SK-N-SH (cell line): ENCODE results near the gene WASL. TPM values are rescaled to one million over a fixed set of nuclear protein-coding genes. Genes with fewer than 3 reads are reported as not detected.

Experiments used
- CTCF ChIA-PET: fragments of 300-600, 350-600 bp; formaldehyde crosslinking; extraction: SDS; loops from one replicate; lab custom pipeline; 2021; lab: Yijun Ruan, JAX
- POLR2A ChIA-PET: fragments of 350-600 bp; sonication (Branson Sonifier 250); formaldehyde crosslinking; extraction: SDS; loops from one replicate; lab custom pipeline; 2020; ENCODE audit warnings: antibody characterized with exemption, inconsistent platforms; lab: Yijun Ruan, JAX
- DNase-seq: peaks from one replicate; pipeline ENCODE4 v3.0.0; 2012
- H2AFZ ChIP-seq: fragments of 200-600 bp; sonication (generic); 2 replicates; pipeline ENCODE4 v1.8.1; 2016; ENCODE audit warnings: antibody characterized with exemption, mild to moderate bottlenecking, low read depth
- H3F3A ChIP-seq: fragments of 200-600 bp; sonication (generic); replicated peaks from 2 replicates; pipeline ENCODE3; 2016; ENCODE audit warnings: antibody characterized with exemption, mild to moderate bottlenecking; ENCODE audit not compliant: insufficient read depth
- H3K27ac ChIP-seq, 2 experiments: fragments of 200-500 bp in 1 of 2; fragments of 200-600 bp in 1 of 2; sonication (Bioruptor generic) in 1 of 2; sonication (generic), shearing (Covaris generic) in 1 of 2; 2 replicates each; pipeline versions ENCODE4 v1.5.1 to v1.6.1; 2014 to 2016; ENCODE audit warnings: low read depth in 2 of 2, inconsistent platforms in 1 of 2, low read length in 1 of 2, mild to moderate bottlenecking in 1 of 2, mixed read lengths in 1 of 2
- H3K27me3 ChIP-seq: fragments of 200-600 bp; sonication (generic), shearing (Covaris generic); 2 replicates; pipeline ENCODE4 v1.6.1; 2016; ENCODE audit warnings: mixed run types; ENCODE audit not compliant: insufficient read depth
- H3K36me3 ChIP-seq, 2 experiments: fragments of 200-500 bp in 1 of 2; fragments of 200-600 bp in 1 of 2; sonication (Bioruptor generic) in 1 of 2; sonication (generic) in 1 of 2; replicated peaks in 1 of 2; 2 replicates each; pipeline versions ENCODE3 to v1.5.1; 2014 to 2016; ENCODE audit warnings: low read length in 1 of 2, mild to moderate bottlenecking in 1 of 2; ENCODE audit not compliant: insufficient read depth in 2 of 2, control insufficient read depth in 1 of 2
- H3K4me1 ChIP-seq, 2 experiments: fragments of 200-500 bp in 1 of 2; fragments of 200-600 bp in 1 of 2; sonication (Bioruptor generic) in 1 of 2; sonication (generic), shearing (Covaris generic) in 1 of 2; 2 replicates each; pipeline versions ENCODE4 v1.5.1 to v1.6.1; 2014 to 2016; ENCODE audit warnings: low read depth in 1 of 2, low read length in 1 of 2, mixed run types in 1 of 2; ENCODE audit not compliant: insufficient read depth in 2 of 2, control insufficient read depth in 1 of 2
- H3K4me2 ChIP-seq: fragments of 200-600 bp; sonication (generic), shearing (Covaris generic); 2 replicates; pipeline ENCODE4 v1.6.1; 2017; ENCODE audit warnings: mixed run types
- H3K4me3 ChIP-seq, 2 experiments: fragments of 200-500 bp in 1 of 2; fragments of 200-600 bp in 1 of 2; sonication (Bioruptor generic) in 1 of 2; sonication (generic), shearing (Covaris generic) in 1 of 2; 2 replicates each; pipeline versions ENCODE4 v1.5.1 to v1.8.1; 2014 to 2016; ENCODE audit warnings: low read depth in 2 of 2, inconsistent platforms in 1 of 2, low read length in 1 of 2, mild to moderate bottlenecking in 1 of 2, mixed read lengths in 1 of 2, moderate library complexity in 1 of 2
- H3K79me2 ChIP-seq: fragments of 200-600 bp; sonication (generic); 2 replicates; pipeline ENCODE4 v1.8.1; 2017; ENCODE audit warnings: mild to moderate bottlenecking; ENCODE audit not compliant: insufficient read depth
- H3K9ac ChIP-seq: fragments of 200-600 bp; sonication (generic); 2 replicates; pipeline ENCODE4 v1.6.1; 2017; ENCODE audit warnings: mixed run types
- H3K9me2 ChIP-seq: fragments of 200-600 bp; sonication (generic); 2 replicates; pipeline ENCODE4 v1.6.1; 2017; ENCODE audit warnings: mixed run types
- H3K9me3 ChIP-seq: fragments of 200-600 bp; sonication (generic); 2 replicates; pipeline ENCODE4 v1.6.1; 2017; ENCODE audit warnings: mixed run types, mild to moderate bottlenecking, moderate library complexity
- H4K20me1 ChIP-seq: fragments of 200-600 bp; sonication (generic); 2 replicates; pipeline ENCODE4 v1.6.1; 2017; ENCODE audit warnings: mild to moderate bottlenecking, mixed run types; ENCODE audit not compliant: insufficient read depth
- ELF1 ChIP-seq: IDR thresholded peaks from 2 replicates; pipeline ENCODE4 v1.4.0; 2012
- FOXM1 ChIP-seq: IDR thresholded peaks from 2 replicates; pipeline ENCODE4 v1.4.0; 2012; ENCODE audit warnings: low read depth, mild to moderate bottlenecking
- GATA2 ChIP-seq: sonication (generic); formaldehyde crosslinking; IDR thresholded peaks from 2 replicates; pipeline ENCODE4 v1.5.0; 2020; ENCODE audit warnings: mild to moderate bottlenecking, missing genetic modification reagents
- IRF3 ChIP-seq: fragments of 150-350 bp; IDR thresholded peaks from 2 replicates; pipeline ENCODE4 v1.6.1; 2016; ENCODE audit warnings: mild to moderate bottlenecking, low read depth, low read length
- MAX ChIP-seq: IDR thresholded peaks from 2 replicates; pipeline ENCODE4 v1.4.0; 2012; ENCODE audit warnings: low read depth
- MXI1 ChIP-seq: IDR thresholded peaks from 2 replicates; pipeline ENCODE4 v1.6.1; 2012; ENCODE audit warnings: mild to moderate bottlenecking, low read depth, low read length, improper control_type of control experiment
- NFIC ChIP-seq: IDR thresholded peaks from 2 replicates; pipeline ENCODE4 v1.4.0; 2012; ENCODE audit warnings: borderline replicate concordance
- NRF1 ChIP-seq: IDR thresholded peaks from 2 replicates; pipeline ENCODE4 v1.6.1; 2012; ENCODE audit warnings: low read depth, mild to moderate bottlenecking, low read length
- POLR2AphosphoS5 ChIP-seq: IDR thresholded peaks from 2 replicates; pipeline ENCODE4 v1.6.1; 2012; ENCODE audit warnings: low read depth, low read length
- REST ChIP-seq: IDR thresholded peaks from 2 replicates; pipeline ENCODE4 v1.6.1; 2012; ENCODE audit warnings: mild to moderate bottlenecking, low read depth, low read length, moderate library complexity
- SIN3A ChIP-seq: IDR thresholded peaks from 2 replicates; pipeline ENCODE4 v1.6.1; 2012; ENCODE audit warnings: low read depth, mild to moderate bottlenecking, low read length, moderate library complexity, borderline replicate concordance
- SMC3 ChIP-seq: IDR thresholded peaks from 2 replicates; pipeline ENCODE4 v1.6.1; 2012; ENCODE audit warnings: low read depth, low read length, improper control_type of control experiment
- TAF1 ChIP-seq: IDR thresholded peaks from 2 replicates; pipeline ENCODE4 v1.6.1; 2012; ENCODE audit warnings: low read depth, mild to moderate bottlenecking, low read length, moderate library complexity, borderline replicate concordance
- TEAD4 ChIP-seq: IDR thresholded peaks from 2 replicates; pipeline ENCODE4 v1.4.0; 2012; ENCODE audit warnings: mild to moderate bottlenecking, borderline replicate concordance; ENCODE audit not compliant: insufficient read depth
- USF1 ChIP-seq: IDR thresholded peaks from 2 replicates; pipeline ENCODE4 v1.4.0; 2012; ENCODE audit warnings: low read depth, borderline replicate concordance
- WGBS: methylation state at CpG from one replicate; pipeline ENCODE4 v1.1.6; 2017; ENCODE audit warnings: low lambda C conversion rate; 5-methylcytosine and 5-hydroxymethylcytosine counted together
- polyA plus RNA-seq, 3 experiments: library from polyadenylated mRNA; depleted of rRNA; stranded (reverse); fragments of >200 nt; gene quantifications; 2 replicates each; pipeline ENCODE4 v1.2.3, GENCODE V29; 2012

WASL gene
- polyA plus RNA-seq, 1 of the 3 experiments (the other 2 are of a cell fraction), result 9.9 TPM

- no peak for TF ChIP-seq REST
- TF ChIP-seq GATA2 (CRISPR knock-in tag), result no peak
- TF ChIP-seq MXI1, result no peak
- TF ChIP-seq POLR2AphosphoS5, result no peak
- TF ChIP-seq TAF1, result no peak
- no peak for TF ChIP-seq MAX
- no peak for TF ChIP-seq SIN3A
- no peak for TF ChIP-seq NRF1
- no peak for TF ChIP-seq ELF1
These were observed 101.6 kb downstream of the WASL start (continued) for GRCh38 chr7:123647106-123647730.

GRCh38 chr7:123645516-123645915 is 103.3 kb downstream of the WASL start:
- no peaks in the 10 kb centered on the region for H3K9me3 ChIP-seq
- H3K9me2 ChIP-seq, result no peaks in the 10 kb centered on the region
- WGBS, result 93% methylated on average over 3 of the region's 3 CpGs
- H3K4me3 ChIP-seq, result no peak overlapping the region
- POLR2A ChIA-PET, result no interaction called here
- no peak for TF ChIP-seq IRF3
- no peak for TF ChIP-seq FOXM1
- TF ChIP-seq ELF1, result no peak
- TF ChIP-seq MAX, result no peak
- no peak for TF ChIP-seq MXI1
- TF ChIP-seq TEAD4, result no peak
- no peak for TF ChIP-seq USF1
- TF ChIP-seq SMC3, result no peak
- TF ChIP-seq NFIC, result no peak
- TF ChIP-seq, all 33 proteins: peak for 0
- Histone ChIP-seq H3K36me3 (no peaks in the 10 kb centered on the region), H3K27me3 (no peaks in the 10 kb centered on the region), H3K9ac (no peak overlapping the region), H2AFZ (no peak overlapping the region), H4K20me1 (no peaks in the 10 kb centered on the region), H3F3A (no peaks in the 10 kb centered on the region), H3K27ac (peak overlapping the region in 1 of 2 experiments; percentile 23; a peak in 1 of 4 replicates), H3K4me2 (no peak overlapping the region), H3K79me2 (no peaks in the 10 kb centered on the region), H3K4me1 (peaks cover 14 to 23% of the 10 kb centered on the region in 2 experiments; a peak in 3 of 4 replicates)
- CTCF ChIA-PET, result interaction anchor here (1.0 to 4.4 kb wide), 8 partner anchors 9 to 226 kb away, joined by 3 to 27 read pairs (median 4); partner anchors contain the start of gene LMOD2
- DNase-seq, result no peak
